Prostate gland (tissue), 1 donor: ENCODE measurements around the gene MTMR3.

ENCODE experiments used
- POLR2A ChIP-seq: fragments of 450-650 bp; IDR thresholded peaks from one replicate; pipeline ENCODE4 v1.6.1; 2016; ENCODE audit warnings: antibody characterized with exemption, mild to moderate bottlenecking
- POLR2AphosphoS5 ChIP-seq: sonication (generic); formaldehyde crosslinking; IDR thresholded peaks from one replicate; pipeline ENCODE4 v1.6.1; 2017; ENCODE audit warnings: antibody characterized with exemption

GRCh38 chr22:30031328-30031727 lies 148.4 kb downstream of the MTMR3 start:
- no peak for TF ChIP-seq POLR2A
- TF ChIP-seq POLR2AphosphoS5, result no peak
